ENCODE data around the gene HEMK1. TPM values are rescaled to one million over a fixed set of nuclear protein-coding genes. Genes with fewer than 3 reads are reported as not detected.

Gene HEMK1
- total and polyA plus RNA-seq, 2 of the 8 experiments (the other 6 are each of a cell fraction or from before 2014, with no cell fraction given), result 9.7 to 10.6 TPM

GRCh38 chr3:50642382-50642781 is 73.1 kb downstream of the HEMK1 start:
- CTCF ChIA-PET (ENCODE audit: partially characterized antibody), result interaction anchor here (1.0 to 63.8 kb wide), 4 partner anchors 8 to 330 kb away, joined by 3 to 1262 read pairs (median 633); partner anchors contain the start of genes CISH, DOCK3 and MAPKAPK3
- H3K4me1 ChIP-seq (replicated peaks in 1 of 4; ENCODE audit: control insufficient read depth in 3 of 4, insufficient read depth in 4 of 4, low read length in 3 of 4), result peaks cover 1 to 6% (median 3%) of the 10 kb centered on the region in 4 experiments; a peak in 4 of 7 replicates
- H4K20me1 ChIP-seq (replicated peaks in 1 of 2; ENCODE audit: control insufficient read depth in 1 of 2, insufficient read depth in 2 of 2, low read length in 2 of 2), result peaks cover 3 to 12% of the 10 kb centered on the region in 2 experiments
- DNase-seq (ENCODE audit: low read depth in 1 of 2, low spot score in 2 of 2), result no peak
- no peak overlapping the region for H2BK12ac ChIP-seq (ENCODE audit: low read depth, low read length)
- H3K79me2 ChIP-seq (ENCODE audit: control insufficient read depth in 1 of 2, insufficient read depth in 2 of 2, low read length in 2 of 2), result peaks cover 0 to 3% of the 10 kb centered on the region in 2 experiments; a peak in 1 of 4 replicates
- H2AK5ac ChIP-seq (ENCODE audit: low read depth, low read length), result no peak overlapping the region
- POLR2A ChIA-PET (ENCODE audit: partially characterized antibody), result no interaction called here
- no peak overlapping the region for H3K56ac ChIP-seq (replicated peaks; ENCODE audit: insufficient read length, low read depth, low read length)
- H3K27me3 ChIP-seq (replicated peaks in 1 of 4; ENCODE audit: control insufficient read depth in 3 of 4, extremely low read depth in 1 of 4, insufficient read depth in 3 of 4, low read length in 3 of 4), result no peaks in the 10 kb centered on the region
- H3K14ac ChIP-seq (ENCODE audit: insufficient read length), result no peak overlapping the region
- no peak overlapping the region; a peak in 2 of 4 replicates for H3K4me2 ChIP-seq (ENCODE audit: insufficient read depth in 1 of 2, low read depth in 2 of 2, low read length in 2 of 2)
- no peak overlapping the region for H2BK120ac ChIP-seq (replicated peaks; ENCODE audit: low read depth, low read length)
- H3K36me3 ChIP-seq (ENCODE audit: control insufficient read depth in 2 of 4, insufficient read depth in 4 of 4, low read length in 3 of 4), result peaks cover 0 to 22% (median 3%) of the 10 kb centered on the region in 4 experiments; a peak in 4 of 8 replicates
- H4K5ac ChIP-seq (ENCODE audit: insufficient read length, low read depth, low read length), result no peak overlapping the region
- H3K9me3 ChIP-seq (ENCODE audit: insufficient read depth in 2 of 2, low read depth in 1 of 2, low read length in 1 of 2), result no peaks in the 10 kb centered on the region
- no peak overlapping the region for H2AFZ ChIP-seq (ENCODE audit: low read length)
- no peak overlapping the region for H4K8ac ChIP-seq (ENCODE audit: extremely low read depth, insufficient read depth, low read length)
- H2BK5ac ChIP-seq (ENCODE audit: low read depth, low read length), result no peak overlapping the region
- no peak overlapping the region for H3K23ac ChIP-seq (ENCODE audit: insufficient read length)
- H3K9ac ChIP-seq (replicated peaks in 1 of 4; ENCODE audit: extremely low read depth in 1 of 4, low read depth in 3 of 4, low read length in 3 of 4), result no peak overlapping the region
- H3K27ac ChIP-seq (ENCODE audit: low read depth, low read length), result no peak overlapping the region
- no peak overlapping the region for H4K91ac ChIP-seq (replicated peaks; ENCODE audit: insufficient read length, low read length)
- H3K23me2 ChIP-seq (ENCODE audit: low read depth, low read length), result no peaks in the 10 kb centered on the region
- TF ChIP-seq EGR1 (IDR thresholded peaks at IDR 0.05; ENCODE audit: borderline replicate concordance, low read depth, low read length), result no peak
- TF ChIP-seq GABPA (IDR thresholded peaks at IDR 0.05; ENCODE audit: borderline replicate concordance, insufficient read depth, low read length), result no peak
- peak; percentile 68; the same call in 1 of the 2 replicates for TF ChIP-seq KDM1A (IDR thresholded peaks at IDR 0.05; ENCODE audit: borderline replicate concordance, low read length)
- no peak for TF ChIP-seq ATF2 (IDR thresholded peaks at IDR 0.05; ENCODE audit: low read length)
- no peak overlapping the region for H2BK20ac ChIP-seq (ENCODE audit: low read length)
- peaks cover 10% of the 10 kb centered on the region; the same call in 1 of the 2 replicates for H3K79me1 ChIP-seq (ENCODE audit: low read depth, low read length)
- no peak for FAIRE-seq
- no peak overlapping the region for H3K4me3 ChIP-seq (ENCODE audit: extremely low read depth in 1 of 4, insufficient read depth in 2 of 4, low read depth in 3 of 4, low read length in 4 of 4)
- WGBS, 2 experiments (ENCODE audit: extremely low coverage in 1 of 2, insufficient coverage in 1 of 2, insufficient read length in 1 of 2, insufficient replicate concordance in 2 of 2, low coverage in 1 of 2, low lambda C conversion rate in 2 of 2, missing lambda C conversion rate in 1 of 2), result 87% methylated on average over 1 of the region's 1 CpG; no CpG with 5 or more reads in 1 of the 2 experiments
- H2BK15ac ChIP-seq (ENCODE audit: low read length), result no peak overlapping the region
- H3K4ac ChIP-seq (replicated peaks; ENCODE audit: insufficient read length, low read depth, low read length), result no peak overlapping the region
- no peak overlapping the region for H3K18ac ChIP-seq (ENCODE audit: extremely low read depth, low read length)
